Lower leg skin (tissue), 3 donors: ENCODE measurements around the gene PEX5L.

Experiments used
- POLR2A ChIP-seq, 2 donors: fragments of 450-650 bp; IDR thresholded peaks; one replicate each; pipeline ENCODE4 v1.6.1; 2016 to 2017; ENCODE audit warnings: antibody characterized with exemption in 2 of 2, mild to moderate bottlenecking in 1 of 2, moderate library complexity in 1 of 2
- TF ChIP-seq, protein P1 (sequence below), 3 donors: fragments of 450-650 bp; IDR thresholded peaks; one replicate each; pipeline ENCODE4 v1.5.1; 2016; ENCODE audit warnings: antibody characterized with exemption in 3 of 3, mild to moderate bottlenecking in 3 of 3, moderate library complexity in 2 of 3

DNA sequence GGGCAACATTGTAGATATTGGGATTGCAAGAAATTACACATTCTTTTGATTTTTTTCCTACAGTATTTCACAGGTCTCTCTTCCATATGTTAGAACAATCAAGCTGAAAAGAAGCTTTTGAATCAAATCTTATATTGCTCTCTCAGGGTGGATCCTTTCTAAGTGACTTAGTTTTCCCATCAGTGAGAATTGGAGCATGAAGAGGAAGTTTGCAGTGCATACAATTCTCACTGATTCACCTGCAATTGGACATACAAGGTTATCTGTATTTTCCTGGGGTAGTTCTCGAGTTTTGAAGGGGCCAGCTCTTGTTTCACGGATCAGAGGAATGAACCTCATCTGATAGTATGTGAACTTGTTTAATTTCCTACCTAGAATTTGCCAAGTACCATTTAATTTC lies 150.8 kb downstream of the PEX5L start:
- TF ChIP-seq, protein P1, sequence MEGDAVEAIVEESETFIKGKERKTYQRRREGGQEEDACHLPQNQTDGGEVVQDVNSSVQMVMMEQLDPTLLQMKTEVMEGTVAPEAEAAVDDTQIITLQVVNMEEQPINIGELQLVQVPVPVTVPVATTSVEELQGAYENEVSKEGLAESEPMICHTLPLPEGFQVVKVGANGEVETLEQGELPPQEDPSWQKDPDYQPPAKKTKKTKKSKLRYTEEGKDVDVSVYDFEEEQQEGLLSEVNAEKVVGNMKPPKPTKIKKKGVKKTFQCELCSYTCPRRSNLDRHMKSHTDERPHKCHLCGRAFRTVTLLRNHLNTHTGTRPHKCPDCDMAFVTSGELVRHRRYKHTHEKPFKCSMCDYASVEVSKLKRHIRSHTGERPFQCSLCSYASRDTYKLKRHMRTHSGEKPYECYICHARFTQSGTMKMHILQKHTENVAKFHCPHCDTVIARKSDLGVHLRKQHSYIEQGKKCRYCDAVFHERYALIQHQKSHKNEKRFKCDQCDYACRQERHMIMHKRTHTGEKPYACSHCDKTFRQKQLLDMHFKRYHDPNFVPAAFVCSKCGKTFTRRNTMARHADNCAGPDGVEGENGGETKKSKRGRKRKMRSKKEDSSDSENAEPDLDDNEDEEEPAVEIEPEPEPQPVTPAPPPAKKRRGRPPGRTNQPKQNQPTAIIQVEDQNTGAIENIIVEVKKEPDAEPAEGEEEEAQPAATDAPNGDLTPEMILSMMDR (IDR thresholded peaks at IDR 0.05), result no peak
- no peak for TF ChIP-seq POLR2A (IDR thresholded peaks at IDR 0.05)
